ENCODE data around the gene NLRC3. TPM values are rescaled to one million over a fixed set of nuclear protein-coding genes. Genes with fewer than 3 reads are reported as not detected.

Gene NLRC3, protein sequence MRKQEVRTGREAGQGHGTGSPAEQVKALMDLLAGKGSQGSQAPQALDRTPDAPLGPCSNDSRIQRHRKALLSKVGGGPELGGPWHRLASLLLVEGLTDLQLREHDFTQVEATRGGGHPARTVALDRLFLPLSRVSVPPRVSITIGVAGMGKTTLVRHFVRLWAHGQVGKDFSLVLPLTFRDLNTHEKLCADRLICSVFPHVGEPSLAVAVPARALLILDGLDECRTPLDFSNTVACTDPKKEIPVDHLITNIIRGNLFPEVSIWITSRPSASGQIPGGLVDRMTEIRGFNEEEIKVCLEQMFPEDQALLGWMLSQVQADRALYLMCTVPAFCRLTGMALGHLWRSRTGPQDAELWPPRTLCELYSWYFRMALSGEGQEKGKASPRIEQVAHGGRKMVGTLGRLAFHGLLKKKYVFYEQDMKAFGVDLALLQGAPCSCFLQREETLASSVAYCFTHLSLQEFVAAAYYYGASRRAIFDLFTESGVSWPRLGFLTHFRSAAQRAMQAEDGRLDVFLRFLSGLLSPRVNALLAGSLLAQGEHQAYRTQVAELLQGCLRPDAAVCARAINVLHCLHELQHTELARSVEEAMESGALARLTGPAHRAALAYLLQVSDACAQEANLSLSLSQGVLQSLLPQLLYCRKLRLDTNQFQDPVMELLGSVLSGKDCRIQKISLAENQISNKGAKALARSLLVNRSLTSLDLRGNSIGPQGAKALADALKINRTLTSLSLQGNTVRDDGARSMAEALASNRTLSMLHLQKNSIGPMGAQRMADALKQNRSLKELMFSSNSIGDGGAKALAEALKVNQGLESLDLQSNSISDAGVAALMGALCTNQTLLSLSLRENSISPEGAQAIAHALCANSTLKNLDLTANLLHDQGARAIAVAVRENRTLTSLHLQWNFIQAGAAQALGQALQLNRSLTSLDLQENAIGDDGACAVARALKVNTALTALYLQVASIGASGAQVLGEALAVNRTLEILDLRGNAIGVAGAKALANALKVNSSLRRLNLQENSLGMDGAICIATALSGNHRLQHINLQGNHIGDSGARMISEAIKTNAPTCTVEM
- total RNA-seq, result 0.69 TPM

DNA sequence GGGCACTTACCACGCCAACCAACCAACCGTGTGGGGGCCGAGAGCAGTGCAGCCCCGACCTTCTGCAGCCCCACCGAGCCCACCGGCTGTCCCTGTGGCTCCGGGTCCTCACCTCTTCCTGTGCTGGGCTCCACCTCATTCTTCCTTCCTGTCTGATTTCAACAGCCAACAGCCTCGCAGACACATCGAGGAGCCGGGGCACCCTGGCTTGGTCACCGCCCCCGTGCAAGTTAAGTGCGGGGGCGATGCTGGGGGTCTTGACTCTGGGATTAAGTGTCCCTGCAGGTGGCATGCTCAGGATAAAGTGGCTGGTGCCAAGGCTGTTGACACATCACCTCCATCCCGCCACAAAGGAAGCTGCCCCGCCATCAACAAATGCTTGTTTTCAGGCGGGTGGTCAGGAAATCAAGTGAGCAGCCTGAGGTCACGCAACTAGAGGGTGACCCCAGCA is at the start of gene NLRC3:
TSS of gene NLRC3 (minus strand) at position 102 of the 451 bp plus-strand sequence. CDS start 12,367 bp downstream, outside the sequence.

DNA sequence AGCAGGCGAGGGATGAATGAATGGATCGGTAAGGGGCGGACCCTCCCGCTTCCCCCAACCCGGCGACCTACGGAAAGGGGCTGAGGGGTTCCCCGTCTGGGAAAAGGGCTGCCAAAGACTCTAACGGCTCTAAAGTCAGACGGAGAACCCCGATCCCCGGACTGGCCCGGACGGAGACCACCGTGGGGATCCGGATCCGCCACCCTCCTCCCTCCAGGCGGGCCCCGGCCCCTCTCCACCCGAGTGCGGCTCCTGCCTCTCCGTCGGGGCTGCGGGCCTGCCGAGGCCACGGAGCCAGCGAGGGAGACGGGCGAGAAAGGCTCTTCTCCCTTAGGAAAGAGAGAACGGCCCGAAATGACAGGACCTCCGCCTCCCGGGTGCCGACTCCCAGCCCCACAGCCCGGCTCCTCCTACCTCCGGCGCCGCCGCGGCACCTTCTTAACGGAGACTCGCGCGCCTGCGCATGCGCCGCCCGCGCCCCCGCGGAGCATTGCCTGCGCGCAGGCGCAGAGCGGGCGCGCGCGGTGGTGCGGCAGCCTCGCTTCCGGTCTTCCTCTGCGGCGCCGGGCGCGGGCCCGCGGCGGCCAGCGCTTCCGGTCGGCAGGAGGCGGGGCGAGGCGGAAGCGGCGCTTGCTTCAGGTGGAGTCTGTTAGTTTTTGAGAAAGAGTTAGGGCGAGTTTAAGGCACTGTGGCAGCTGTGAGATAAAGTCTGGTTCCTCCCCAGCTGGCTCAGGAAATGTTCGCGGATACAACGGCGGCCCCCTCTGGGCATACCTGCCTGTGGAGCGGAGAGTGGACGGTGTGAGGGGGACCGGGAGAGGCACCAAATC is 34.2 kb upstream of the NLRC3 start, which contains the start of gene SLX4:
TSS of gene SLX4 (minus strand) at position 461 of the 830 bp plus-strand sequence. CDS start 2,642 bp downstream, outside the sequence.

DNA sequence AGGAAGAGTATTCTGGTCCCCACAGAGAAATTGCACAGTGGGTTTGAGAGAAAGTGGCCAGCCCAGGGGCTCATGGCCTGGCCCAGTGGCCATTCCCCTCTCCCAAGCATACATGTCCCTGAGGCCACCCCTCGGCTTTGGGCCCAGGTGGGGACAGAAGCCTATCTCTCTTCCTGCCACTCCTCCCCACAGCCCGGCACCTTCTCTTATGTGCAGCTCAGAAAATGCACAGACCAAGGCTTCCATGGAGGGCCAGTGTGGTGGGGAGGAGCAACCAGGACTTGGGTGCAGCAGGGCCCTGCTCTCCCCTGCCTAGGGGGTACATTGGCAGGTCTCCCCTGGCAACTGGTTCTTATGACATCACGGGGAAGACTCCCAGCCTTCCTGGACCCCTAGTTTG is 82.0 kb downstream of the NLRC3 start, which contains the start of gene C16orf90:
TSS of gene C16orf90 (minus strand) at position 314 of the 400 bp plus-strand sequence. CDS start at position 246, 68 bp downstream.

Other genes starting within 250 kb of the NLRC3 start
- 0.46 TPM for gene OR2C1, start 221.5 kb downstream of the NLRC3 start, total RNA-seq
- gene ZSCAN32, start 176.4 kb downstream of the NLRC3 start, total RNA-seq, result 7.8 TPM
- 12.7 TPM for gene ZNF174, start 176.2 kb downstream of the NLRC3 start, total RNA-seq
- gene ZNF597, start 133.9 kb downstream of the NLRC3 start, total RNA-seq, result 4.6 TPM
- gene NAA60, start 133.7 kb downstream of the NLRC3 start, total RNA-seq, result 16.1 TPM
- gene C16orf90, start 81.9 kb downstream of the NLRC3 start, total RNA-seq, result not detected
- 42.7 TPM for gene CLUAP1, start 76.4 kb downstream of the NLRC3 start, total RNA-seq
- gene SLX4, start 34.2 kb upstream of the NLRC3 start, total RNA-seq, result 9.9 TPM
- gene DNASE1, start 77.3 kb upstream of the NLRC3 start, total RNA-seq, result 39.9 TPM
- gene TRAP1, start 140.1 kb upstream of the NLRC3 start, total RNA-seq, result 75.2 TPM